Right lobe of liver (tissue), 4 donors: ENCODE measurements around the gene TMEM271.

Experiments
- CTCF ChIP-seq, 4 donors: fragments of 200-600 bp in 3 of 4; fragments of 450-650 bp in 1 of 4; IDR thresholded peaks; one replicate each; pipeline versions ENCODE4 v1.5.1 to v1.8.0; 2016 to 2022; ENCODE audit warnings: antibody characterized with exemption in 4 of 4, mild to moderate bottlenecking in 2 of 4
- POLR2A ChIP-seq: fragments of 450-650 bp; IDR thresholded peaks from one replicate; pipeline ENCODE4 v1.6.1; 2017; ENCODE audit warnings: antibody characterized with exemption, mild to moderate bottlenecking
- donor health status: DM: no; HTN: no; CAD: no.
- donor health status: DM: no; HTN: no; CAD: no.
- donor health status: DM: no; HTN: yes; CAD: no.

- TF ChIP-seq CTCF (IDR thresholded peaks at IDR 0.05) (no peak), POLR2A (no peak)
Observed at GRCh38 chr4:535181-535923, 40.7 kb downstream of the TMEM271 start.
